ENCODE results near the gene PSMB10.
"Not testable (repeated sequence)": the region's sequence is repeated elsewhere in the genome, so short reads cannot be mapped to it uniquely, and the experiment has no call there.

GRCh38 chr16:67915496-67915769, 21.2 kb downstream of the PSMB10 start:
- not testable (repeated sequence) for TF ChIP-seq BHLHE40 (IDR thresholded peaks at IDR 0.05; ENCODE audit: borderline replicate concordance); TARDBP (IDR thresholded peaks at IDR 0.05); FOXM1 (IDR thresholded peaks at IDR 0.05; ENCODE audit: borderline replicate concordance); ZNF384 (IDR thresholded peaks at IDR 0.05); ELF4 (IDR thresholded peaks at IDR 0.05); FOXA1 (IDR thresholded peaks at IDR 0.05); SUZ12 (IDR thresholded peaks at IDR 0.05); CTBP1 (IDR thresholded peaks at IDR 0.05; ENCODE audit: borderline replicate concordance); FOXK2 (IDR thresholded peaks at IDR 0.05)
